DND-41 (cell line): ENCODE measurements around the gene ZMIZ1.

Experiments
- CTCF ChIP-seq: IDR thresholded peaks from 2 replicates; pipeline ENCODE4 v1.5.1; 2012; ENCODE audit warnings: borderline replicate concordance, low read length, moderate library complexity, mild to moderate bottlenecking; ENCODE audit not compliant: poor library complexity, severe bottlenecking; ENCODE audit errors: extremely low read depth
- EZH2 ChIP-seq: IDR thresholded peaks from 3 replicates; pipeline ENCODE4 v1.6.1; 2012; ENCODE audit warnings: borderline replicate concordance, low read depth, mild to moderate bottlenecking, moderate library complexity, low read length, inconsistent platforms; ENCODE audit not compliant: severe bottlenecking

- TF ChIP-seq CTCF = no peak
- TF ChIP-seq EZH2 = no peak
Measured at GRCh38 chr10:79028056-79028430, 40.7 kb upstream of the ZMIZ1 start.
